IMR-90 (cell line): Measurements from ENCODE around the gene ARL6IP5. TPM values are rescaled to one million over a fixed set of nuclear protein-coding genes. Genes with fewer than 3 reads are reported as not detected.

Source experiments
- ATAC-seq: fragments of 200-7000 bp; cut with Tn5 transposase; 2 replicates; pipeline ENCODE4 v1.9.1; 2020; ENCODE audit warnings: low read depth, mild to moderate bottlenecking, moderate library complexity
- BruUV-seq: library from RNA; stranded (reverse); fragments of 400-500 nt; replicated peaks from 2 replicates; lab custom pipeline; 2021; lab: Mats Ljungman, UMichigan
- CTCF ChIA-PET: fragments of 300-600 bp; formaldehyde crosslinking; extraction: SDS; loops from one replicate; lab custom pipeline; 2021; ENCODE audit warnings: antibody characterized with exemption; lab: Yijun Ruan, JAX
- POLR2A ChIA-PET: fragments of 300-600 bp; sonication (Branson Sonifier 250); formaldehyde crosslinking; loops from one replicate; lab custom pipeline; 2022; ENCODE audit warnings: antibody characterized with exemption; ENCODE audit not compliant: unreplicated experiment; lab: Charles Lee
- DNase-seq: peaks from one replicate; pipeline ENCODE4 v3.0.0; 2013
- H2AFZ ChIP-seq: replicated peaks from 2 replicates; pipeline ENCODE3; 2013; ENCODE audit warnings: low read length, mild to moderate bottlenecking; ENCODE audit not compliant: poor library complexity
- H2AK5ac ChIP-seq: 2 replicates; pipeline ENCODE4 v1.6.1; 2013; ENCODE audit warnings: low read depth, low read length, inconsistent platforms
- H2AK9ac ChIP-seq: replicated peaks from 2 replicates; pipeline ENCODE3; 2013; ENCODE audit warnings: mild to moderate bottlenecking, low read depth, low read length, moderate library complexity; ENCODE audit not compliant: poor library complexity
- H2BK120ac ChIP-seq: 2 replicates; pipeline ENCODE4 v1.6.1; 2013; ENCODE audit warnings: low read depth, low read length, inconsistent platforms
- H2BK15ac ChIP-seq: 3 replicates; pipeline ENCODE4 v1.6.1; 2013; ENCODE audit warnings: low read depth, low read length, inconsistent platforms
- H2BK20ac ChIP-seq: 2 replicates; pipeline ENCODE4 v1.6.1; 2013; ENCODE audit warnings: low read depth, mild to moderate bottlenecking, inconsistent platforms, low read length, moderate library complexity
- H2BK5ac ChIP-seq: 2 replicates; pipeline ENCODE4 v1.6.1; 2013; ENCODE audit warnings: mild to moderate bottlenecking, low read depth, low read length, inconsistent platforms; ENCODE audit not compliant: poor library complexity, severe bottlenecking
- H3K14ac ChIP-seq: replicated peaks from 2 replicates; pipeline ENCODE4 v1.6.1; 2013; ENCODE audit warnings: low read depth, low read length, inconsistent platforms
- H3K18ac ChIP-seq: 2 replicates; pipeline ENCODE4 v1.6.1; 2013; ENCODE audit warnings: low read depth, low read length, control low read depth
- H3K23ac ChIP-seq: 2 replicates; pipeline ENCODE4 v1.6.1; 2013; ENCODE audit warnings: low read depth, low read length, inconsistent platforms
- H3K27ac ChIP-seq: 2 replicates; pipeline ENCODE4 v1.5.1; 2013; ENCODE audit warnings: mild to moderate bottlenecking, control low read depth, low read length; ENCODE audit not compliant: insufficient read depth
- H3K27me3 ChIP-seq: 2 replicates; pipeline ENCODE4 v1.6.1; 2013; ENCODE audit warnings: low read length; ENCODE audit not compliant: control insufficient read depth, insufficient read depth
- H3K36me3 ChIP-seq: 2 replicates; pipeline ENCODE4 v1.6.1; 2013; ENCODE audit warnings: low read length, mixed read lengths; ENCODE audit not compliant: control insufficient read depth, insufficient read depth
- H3K4ac ChIP-seq: 2 replicates; pipeline ENCODE4 v1.6.1; 2013; ENCODE audit warnings: low read depth, low read length, inconsistent platforms
- H3K4me1 ChIP-seq: 2 replicates; pipeline ENCODE4 v1.6.1; 2013; ENCODE audit warnings: low read length, mixed read lengths; ENCODE audit not compliant: control insufficient read depth, insufficient read depth
- H3K4me2 ChIP-seq: 2 replicates; pipeline ENCODE4 v1.6.1; 2013; ENCODE audit warnings: low read depth, mild to moderate bottlenecking, control low read depth, low read length, moderate library complexity
- H3K4me3 ChIP-seq: 2 replicates; pipeline ENCODE4 v1.5.1; 2013; ENCODE audit warnings: low read depth, mild to moderate bottlenecking, control low read depth, low read length, moderate library complexity; ENCODE audit not compliant: insufficient read depth
- H3K56ac ChIP-seq: 2 replicates; pipeline ENCODE4 v1.6.1; 2013; ENCODE audit warnings: low read length, inconsistent platforms; ENCODE audit not compliant: insufficient read depth; ENCODE audit errors: extremely low read depth
- H3K79me1 ChIP-seq, 2 experiments: 2 replicates each; pipeline ENCODE4 v1.6.1; 2013; ENCODE audit warnings: low read length in 2 of 2, inconsistent platforms in 1 of 2, low read depth in 1 of 2
- H3K9ac ChIP-seq: 2 replicates; pipeline ENCODE4 v1.6.1; 2013; ENCODE audit warnings: low read depth, low read length, control low read depth
- H3K9me1 ChIP-seq: 2 replicates; pipeline ENCODE4 v1.6.1; 2013; ENCODE audit warnings: low read length, inconsistent platforms; ENCODE audit not compliant: insufficient read depth
- H3K9me3 ChIP-seq: 2 replicates; pipeline ENCODE4 v1.6.1; 2013; ENCODE audit warnings: low read length; ENCODE audit not compliant: control insufficient read depth, insufficient read depth
- H4K20me1 ChIP-seq: 2 replicates; pipeline ENCODE4 v1.6.1; 2013; ENCODE audit warnings: low read length, inconsistent platforms; ENCODE audit not compliant: insufficient read depth
- H4K5ac ChIP-seq: 2 replicates; pipeline ENCODE4 v1.6.1; 2013; ENCODE audit warnings: mild to moderate bottlenecking, low read depth, low read length, control low read depth
- H4K8ac ChIP-seq, 2 experiments: 2 replicates each; pipeline ENCODE4 v1.6.1; 2013; ENCODE audit warnings: low read depth in 2 of 2, low read length in 2 of 2, control low read depth in 1 of 2, inconsistent platforms in 1 of 2
- H4K91ac ChIP-seq: 2 replicates; pipeline ENCODE4 v1.6.1; 2013; ENCODE audit warnings: low read depth, low read length, inconsistent platforms; ENCODE audit not compliant: insufficient read depth
- BHLHE40 ChIP-seq: fragments of 150-350 bp; IDR thresholded peaks from 2 replicates; pipeline ENCODE4 v1.6.1; 2016; ENCODE audit warnings: mild to moderate bottlenecking, low read depth, low read length
- CHD1 ChIP-seq: IDR thresholded peaks from 2 replicates; pipeline ENCODE4 v1.6.1; 2012; ENCODE audit warnings: low read depth, low read length, improper control_type of control experiment
- CTCF ChIP-seq: conservative IDR thresholded peaks from 2 replicates; pipeline ENCODE4 v1.5.1; 2012; ENCODE audit warnings: mild to moderate bottlenecking, low read depth, low read length, improper control_type of control experiment
- NFE2L2 ChIP-seq: fragments of 150-350 bp; IDR thresholded peaks from 2 replicates; pipeline ENCODE4 v1.6.1; 2016; ENCODE audit warnings: low read depth, mild to moderate bottlenecking, low read length
- POLR2A ChIP-seq: IDR thresholded peaks from 2 replicates; pipeline ENCODE4 v1.6.1; 2012; ENCODE audit warnings: mild to moderate bottlenecking, low read depth, low read length
- RAD21 ChIP-seq: IDR thresholded peaks from 2 replicates; pipeline ENCODE4 v1.6.1; 2012; ENCODE audit warnings: low read length, improper control_type of control experiment
- RFX5 ChIP-seq: IDR thresholded peaks from 2 replicates; pipeline ENCODE4 v1.8.0; 2012; ENCODE audit warnings: low read depth, mild to moderate bottlenecking, low read length, moderate library complexity
- USF2 ChIP-seq: fragments of 150-350 bp; IDR thresholded peaks from 2 replicates; pipeline ENCODE4 v1.6.1; 2017; ENCODE audit warnings: mild to moderate bottlenecking, antibody characterized with exemption, low read length, low read depth
- dilution Hi-C: fragments of 300-500 bp; cut with HindIII; formaldehyde crosslinking; loops from one replicate; pipeline ENCODE4 v1.14.3; 2018; ENCODE audit warnings: low sequenced_read_pairs; ENCODE audit not compliant: unreplicated experiment
- in situ Hi-C: fragments of 300-500 bp; cut with MboI; formaldehyde crosslinking; loops from 3 replicates; pipeline ENCODE4 v1.14.3; 2019; ENCODE audit warnings: low sequenced_read_pairs, inconsistent platforms, mixed read lengths
- intact Hi-C: fragments of 100-400 bp; cut with micrococcal nuclease; formaldehyde crosslinking; loops from 2 replicates; pipeline ENCODE4 v1.10.0; 2022
- polyA plus RNA-seq, 3 experiments: library from polyadenylated mRNA; depleted of rRNA; stranded (reverse); fragments of >200 nt; gene quantifications; 2 replicates each; pipeline ENCODE4 v1.2.3, GENCODE V29; 2012; ENCODE audit warnings: low replicate concordance in 1 of 3
- total RNA-seq: library from RNA; depleted of rRNA; stranded (reverse); fragments of >200 nt; gene quantifications from 2 replicates; pipeline ENCODE4 v1.2.3, GENCODE V29; 2012

The ARL6IP5 gene
- total and polyA plus RNA-seq, 2 of the 4 experiments (the other 2 are of a cell fraction) = 76.4 to 98.8 TPM

DNA sequence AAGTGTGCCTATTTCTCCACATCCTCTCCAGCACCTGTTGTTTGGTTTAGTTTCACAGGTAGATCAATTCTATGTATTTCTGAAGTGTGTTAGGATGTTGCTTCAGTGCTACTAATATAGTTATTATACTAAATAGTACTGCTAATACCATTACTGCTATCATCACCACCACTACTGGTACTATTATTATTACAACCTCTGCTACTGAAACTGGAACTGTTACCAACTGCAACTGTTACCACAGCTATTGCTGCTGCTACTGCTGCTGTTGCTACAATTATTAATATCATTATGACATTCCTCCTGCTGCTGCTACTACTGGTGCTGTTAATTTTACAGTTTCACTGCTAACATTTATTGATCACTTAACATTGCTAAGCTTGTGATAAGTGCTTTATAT, 46.0 kb downstream of the ARL6IP5 start:
- Histone ChIP-seq H3K9me3 (no peaks in the 10 kb centered on the region), H4K20me1 (no peaks in the 10 kb centered on the region), H4K5ac (no peak overlapping the region)

More for the DNA sequence above, 46.0 kb downstream of the ARL6IP5 start:
- Histone ChIP-seq H3K14ac (no peak overlapping the region), H2BK20ac (no peak overlapping the region), H3K36me3 (no peaks in the 10 kb centered on the region), H3K18ac (no peak overlapping the region), H2AFZ (no peak overlapping the region), H3K79me1 (no peaks in the 10 kb centered on the region), H2BK15ac (no peak overlapping the region), H3K4me1 (no peaks in the 10 kb centered on the region; the same call in 1 of the 2 replicates), H3K27ac (no peak overlapping the region), H3K56ac (no peak overlapping the region), H4K91ac (no peak overlapping the region), H3K9me1 (no peaks in the 10 kb centered on the region), H3K23ac (no peak overlapping the region), H3K27me3 (peaks cover 8% of the 10 kb centered on the region), H4K8ac (no peak overlapping the region), H2AK9ac (no peak overlapping the region), H2AK5ac (no peak overlapping the region), H3K4me2 (no peak overlapping the region), H2BK120ac (no peak overlapping the region), H2BK5ac (no peak overlapping the region), H3K4ac (no peak overlapping the region), H3K4me3 (no peak overlapping the region), H3K9ac (no peak overlapping the region)
- DNase-seq (no peak), ATAC-seq (no peak)
- no TSS peak for BruUV-seq
- dilution Hi-C loops = no loop called here
- in situ Hi-C loops = no loop called here
- CTCF ChIA-PET = no interaction called here
- no peak for TF ChIP-seq POLR2A
- TF ChIP-seq RFX5 = no peak
- no peak for TF ChIP-seq CHD1
- no peak for TF ChIP-seq NFE2L2
- no peak for TF ChIP-seq CTCF
- TF ChIP-seq USF2 = no peak
- TF ChIP-seq RAD21 = no peak
- TF ChIP-seq BHLHE40 = no peak
- POLR2A ChIA-PET = no interaction called here
- intact Hi-C loops = no loop called here
